Activated T-cell treated with anti-CD3 and anti-CD28 coated beads for 4 hours (primary cell): ENCODE measurements around the gene DOCK1.

Source experiments
- DNase-seq: peaks from one replicate; pipeline ENCODE4 v3.0.0-alpha.2; 2020

Gene DOCK1

DNA sequence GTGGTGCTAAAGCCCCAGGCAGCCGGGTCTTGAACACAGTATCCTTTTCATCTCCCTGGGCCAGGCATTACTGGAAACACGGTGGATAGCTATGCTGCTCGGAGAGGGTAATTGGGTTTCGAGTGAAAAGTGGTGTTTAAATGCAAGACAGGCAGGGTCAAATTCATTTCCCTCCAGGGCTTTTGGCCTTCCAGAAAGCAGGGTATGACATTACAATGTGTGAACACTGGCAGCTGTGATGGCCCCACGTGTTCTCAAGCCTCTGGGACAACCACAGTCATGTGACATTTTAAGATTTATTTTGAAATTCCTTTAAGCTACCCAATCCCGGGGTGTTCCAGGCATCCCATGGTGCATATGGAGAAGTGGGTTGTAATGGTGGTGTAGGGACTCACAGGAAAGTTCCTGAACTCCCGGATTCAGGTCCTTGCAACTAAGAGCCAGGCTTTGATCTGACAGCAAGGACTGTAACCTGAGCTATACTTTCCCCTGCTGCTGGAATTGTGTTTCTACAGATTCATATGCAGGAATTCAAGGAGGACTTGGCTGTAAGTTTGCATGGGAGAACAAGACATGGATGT, 244.4 kb downstream of the DOCK1 start:
- DNase-seq, result no peak

DNA sequence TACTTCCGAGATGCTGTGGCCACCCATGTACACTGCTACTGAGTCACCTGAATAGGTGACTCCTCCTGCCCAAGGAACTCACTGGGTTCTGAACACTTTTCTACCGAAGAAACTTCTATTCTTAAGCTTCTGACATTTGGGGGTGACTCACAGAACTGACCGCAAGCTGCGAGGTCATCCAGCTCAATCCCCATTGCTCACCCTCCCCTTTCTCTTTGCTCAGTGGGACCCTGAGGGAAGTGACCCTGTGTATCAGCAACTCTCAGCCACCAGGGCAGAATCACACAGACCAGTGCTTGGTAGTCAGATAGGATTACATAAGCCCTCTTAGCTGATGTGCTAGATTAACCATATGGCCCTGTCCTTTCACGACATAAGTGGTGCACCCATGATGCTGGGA, 244.9 kb downstream of the DOCK1 start:
- DNase-seq, result no peak

- no peak for DNase-seq
Measured at GRCh38 chr10:127151541-127151940, 246.3 kb downstream of the DOCK1 start.

GRCh38 chr10:127151981-127152699, 246.9 kb downstream of the DOCK1 start:
- DNase-seq, result no peak

DNA sequence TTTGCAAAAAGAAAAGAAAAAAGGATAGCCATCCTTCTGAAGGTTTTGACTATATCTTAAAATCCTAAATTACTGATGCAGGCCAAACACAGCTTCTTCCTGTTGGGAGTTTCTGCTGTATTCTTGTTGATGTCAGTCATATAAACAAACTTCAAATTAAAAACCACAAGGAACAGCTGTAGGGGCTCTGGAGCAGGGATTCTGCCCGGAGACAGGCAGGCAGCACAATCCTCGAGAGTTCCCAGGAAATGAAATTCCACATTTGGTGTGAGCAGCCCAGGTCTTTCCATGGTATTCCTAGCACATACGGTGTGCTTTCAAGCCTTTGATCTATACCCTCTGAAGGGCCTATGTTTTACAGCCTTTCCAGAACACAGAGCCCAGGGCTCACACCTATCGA, 248.0 kb downstream of the DOCK1 start:
- no peak for DNase-seq

DNA sequence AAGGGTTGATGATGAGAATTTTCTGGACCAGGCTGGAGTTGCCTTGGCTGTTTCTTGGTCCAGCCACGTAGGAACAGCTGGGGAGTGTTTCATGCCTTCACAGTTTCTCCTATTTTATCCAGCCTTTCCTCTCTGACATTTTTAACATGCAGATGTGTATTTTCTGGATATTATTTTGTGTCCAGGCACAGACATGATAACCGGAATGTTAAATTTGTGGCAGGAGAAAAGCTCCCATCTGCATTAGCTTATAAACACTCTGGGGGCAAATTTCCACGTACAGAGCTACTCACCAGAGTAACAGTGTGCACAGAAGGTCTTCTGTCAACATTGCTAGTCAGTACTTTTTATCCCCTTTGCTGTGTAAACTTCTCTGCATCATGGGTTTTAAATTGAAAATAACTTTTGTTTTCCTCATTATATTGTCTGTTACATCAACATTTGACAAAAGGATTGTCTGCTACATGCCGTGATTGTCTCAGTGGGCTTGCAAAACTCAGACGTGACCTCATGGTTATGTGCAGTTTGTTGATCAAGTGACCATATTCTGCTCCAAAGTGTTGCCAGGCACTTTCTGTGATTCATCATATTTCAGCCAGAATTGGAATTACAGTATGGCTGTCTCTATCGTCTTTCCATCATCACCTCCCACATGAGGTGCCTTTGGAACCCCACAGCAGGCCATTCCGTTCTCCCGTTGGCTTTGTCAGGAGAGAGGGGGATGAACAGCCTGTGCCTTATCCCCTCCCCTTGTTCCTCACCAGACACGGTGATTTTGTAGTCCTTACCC, 249.8 kb downstream of the DOCK1 start:
- no peak for DNase-seq

DNA sequence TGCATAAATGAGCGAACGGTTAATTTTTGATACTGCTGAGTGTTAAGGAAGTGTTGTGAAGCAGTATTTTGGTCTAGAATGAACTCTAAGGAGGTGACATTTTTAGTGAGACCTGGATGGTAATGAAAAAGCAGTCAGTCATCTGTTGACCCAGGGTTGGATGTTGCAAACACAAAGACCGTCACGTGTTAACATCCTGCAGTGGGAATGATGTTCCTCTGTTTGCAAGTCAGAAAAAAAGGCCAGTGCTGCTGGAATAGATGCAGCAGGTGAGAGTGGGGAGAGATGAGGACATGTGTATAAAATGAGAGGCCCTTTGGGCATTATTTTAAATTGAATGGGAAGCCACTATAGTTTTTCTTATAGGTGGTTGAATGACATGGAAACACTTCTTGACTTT, 251.9 kb downstream of the DOCK1 start:
- DNase-seq, result no peak

DNA sequence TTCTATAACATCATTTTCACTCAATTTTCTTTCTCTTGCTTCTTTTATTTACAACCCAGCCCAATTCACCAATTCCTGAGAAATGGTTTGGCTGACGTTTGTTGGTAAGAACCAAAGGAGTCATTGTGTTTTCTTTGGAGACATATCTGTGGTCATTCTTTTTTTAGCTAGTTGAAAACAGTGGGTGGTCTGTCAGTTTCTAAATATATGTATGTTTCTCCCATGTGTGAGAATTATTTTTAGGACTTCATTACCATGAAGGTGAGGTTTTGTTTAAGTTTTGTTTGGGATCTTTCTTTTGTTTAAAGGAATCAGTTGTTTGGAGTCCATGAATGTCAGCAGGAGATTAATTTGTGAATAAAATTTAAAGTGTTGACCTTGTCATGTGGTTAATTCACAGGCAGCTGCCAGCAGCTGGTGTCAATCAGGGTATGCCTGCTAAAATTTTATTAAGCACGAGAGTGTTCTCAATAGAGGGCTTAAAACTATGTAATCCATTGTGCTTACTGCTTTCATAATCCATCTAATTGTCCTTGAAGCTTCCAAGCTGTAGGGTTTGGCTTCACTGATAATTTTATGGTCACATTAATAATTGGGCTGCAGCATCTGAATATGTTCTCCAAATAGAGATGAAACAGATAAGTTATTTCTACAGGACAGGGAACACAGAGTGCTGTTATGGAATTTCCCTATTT, 252.4 kb downstream of the DOCK1 start:
- DNase-seq, result no peak

GRCh38 chr10:127158662-127159061, 253.4 kb downstream of the DOCK1 start:
- no peak for DNase-seq

GRCh38 chr10:127159648-127160245, 254.5 kb downstream of the DOCK1 start:
- no peak for DNase-seq

DNA sequence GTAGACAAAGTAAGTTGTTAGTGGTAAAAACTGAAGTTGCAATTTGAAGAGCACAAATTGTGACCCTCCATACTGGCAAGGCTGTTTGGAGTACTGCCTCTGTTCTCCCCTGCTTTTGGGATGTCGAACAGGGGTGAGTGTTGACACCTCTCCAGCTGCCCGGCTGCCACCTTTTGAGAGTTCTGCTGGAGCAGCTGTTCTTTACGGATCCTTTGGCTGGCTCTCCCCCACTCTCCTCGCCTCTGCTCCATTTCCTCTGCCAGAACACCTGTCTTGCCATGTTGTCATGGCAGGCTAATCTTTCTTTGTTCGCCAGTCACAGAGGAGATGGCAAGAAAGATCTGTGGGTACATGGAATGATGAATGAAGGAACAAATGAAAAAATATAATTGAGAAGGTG, 256.3 kb downstream of the DOCK1 start:
- DNase-seq, result no peak

DNA sequence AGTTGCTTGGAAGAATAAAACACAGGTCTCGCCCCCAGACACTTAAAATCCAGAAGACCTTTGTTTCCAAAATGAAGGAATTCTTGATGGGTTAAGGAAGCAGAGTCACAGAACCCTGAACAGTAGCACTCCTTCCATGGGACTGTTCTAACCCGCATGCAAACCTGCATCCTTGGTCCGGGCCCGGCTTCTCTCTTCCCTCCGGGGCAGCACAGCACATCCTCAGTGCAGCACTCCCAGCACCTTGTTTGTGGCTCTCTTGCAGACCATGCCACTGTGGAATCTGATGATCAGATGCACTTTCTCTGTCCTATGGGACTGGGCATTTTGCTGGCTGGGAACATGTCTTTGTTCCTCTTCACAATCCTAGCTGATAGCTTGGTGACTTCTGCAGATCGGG, 257.6 kb downstream of the DOCK1 start:
- no peak for DNase-seq

DNA sequence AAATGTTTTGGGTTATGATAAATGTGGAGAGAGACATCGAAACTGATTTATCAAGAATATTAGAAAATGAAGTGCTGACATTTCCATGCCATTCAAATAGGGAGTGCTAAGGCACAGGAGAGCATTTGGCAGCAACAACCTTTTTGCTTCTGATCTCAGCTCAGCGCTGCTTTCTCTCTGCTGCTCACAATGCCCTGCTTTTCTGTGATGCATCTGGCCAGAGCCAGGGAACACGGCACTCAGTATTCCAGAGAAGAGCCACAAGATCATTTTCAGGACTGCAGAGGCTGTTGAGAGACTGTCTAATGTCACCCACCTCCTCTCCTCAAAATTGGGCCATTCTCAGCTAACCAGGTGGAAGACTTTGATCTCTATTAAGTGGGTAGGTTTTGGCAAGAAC, 263.0 kb downstream of the DOCK1 start:
- no peak for DNase-seq

- no peak for DNase-seq
Measured at GRCh38 chr10:127174866-127175265, 269.6 kb downstream of the DOCK1 start.

DNA sequence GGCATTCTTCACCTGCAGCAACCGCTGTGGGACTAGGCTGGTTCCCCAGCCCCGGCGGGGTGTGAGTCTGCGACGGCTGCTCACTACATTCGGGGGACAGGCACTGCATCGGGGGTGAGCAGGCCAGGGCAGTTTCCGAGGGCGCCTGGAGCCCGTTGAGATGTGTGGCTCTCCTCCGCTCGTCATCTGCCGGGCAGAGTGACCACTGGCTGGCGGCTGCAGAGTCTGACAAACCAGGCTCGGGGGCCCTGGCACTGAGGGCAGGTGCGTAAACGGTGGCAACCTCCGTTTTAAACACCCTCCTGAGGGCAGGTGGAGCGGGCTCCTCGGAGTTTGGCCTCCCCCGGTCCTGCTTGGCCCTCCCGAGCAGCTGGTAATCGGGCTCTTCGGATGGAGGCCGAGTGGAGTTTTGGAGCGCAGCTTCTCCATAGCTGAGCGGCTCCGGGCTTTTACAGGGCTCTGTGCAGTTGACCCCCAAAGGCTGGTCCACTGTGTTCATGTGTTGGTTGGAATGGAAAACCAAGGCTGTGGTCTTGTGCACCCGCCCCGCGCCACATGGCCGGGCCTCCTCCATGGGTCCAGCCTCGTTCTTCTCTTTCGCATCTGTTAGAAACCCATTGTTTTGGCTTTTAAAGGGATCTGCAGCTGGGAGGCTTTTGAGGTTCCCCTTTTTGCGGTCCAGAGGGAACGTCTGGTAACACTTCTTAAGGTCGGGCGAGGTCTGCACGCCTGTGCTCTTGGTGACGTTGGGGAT, 270.3 kb downstream of the DOCK1 start:
- DNase-seq, result no peak

DNA sequence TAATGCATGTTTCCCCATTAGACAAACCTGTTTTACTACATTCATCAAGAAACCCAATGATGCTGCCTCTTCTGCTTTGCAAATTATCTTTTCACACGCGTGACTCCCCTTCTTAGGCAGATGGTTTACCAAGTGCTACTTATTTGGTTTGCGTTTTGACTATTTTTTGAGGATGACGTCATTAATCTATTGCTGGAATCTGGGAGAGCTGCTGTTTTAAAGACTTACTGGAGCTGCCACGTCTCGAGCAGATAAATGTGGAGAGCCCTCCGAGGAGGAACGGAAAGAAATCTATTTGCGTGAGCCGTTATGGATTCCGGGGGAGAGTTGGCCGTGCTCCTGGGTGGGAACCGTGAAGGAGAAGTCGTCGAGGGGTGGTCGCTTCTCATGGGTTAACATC, 271.4 kb downstream of the DOCK1 start:
- DNase-seq, result no peak

- no peak for DNase-seq
Measured at GRCh38 chr10:127179612-127180250, 274.5 kb downstream of the DOCK1 start.

- no peak for DNase-seq
Measured at GRCh38 chr10:127182161-127182560, 276.9 kb downstream of the DOCK1 start.

DNA sequence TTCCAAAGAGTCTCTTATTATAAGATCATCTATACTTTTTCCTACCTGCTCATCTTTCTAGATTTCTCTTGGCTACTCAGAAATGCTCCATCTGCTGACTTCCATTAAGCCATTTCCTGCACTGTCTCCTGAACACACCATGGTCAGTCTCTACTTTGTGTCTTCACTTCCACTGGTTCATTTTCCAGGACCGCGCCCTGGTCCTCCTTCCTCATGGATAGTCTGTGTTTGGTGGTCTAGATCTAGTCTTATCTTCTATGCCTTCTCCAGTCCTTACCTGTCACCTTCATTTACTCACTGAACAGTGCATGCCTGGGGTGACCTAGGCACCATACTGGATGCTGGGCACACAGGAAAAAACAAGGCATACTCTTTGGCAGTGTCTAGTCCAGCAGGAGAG, 279.4 kb downstream of the DOCK1 start:
- no peak for DNase-seq

- DNase-seq, result no peak
Measured at GRCh38 chr10:127186813-127187212, 281.6 kb downstream of the DOCK1 start.

- DNase-seq, result no peak
Measured at GRCh38 chr10:127189226-127189625, 284.0 kb downstream of the DOCK1 start.

- DNase-seq, result no peak
Measured at GRCh38 chr10:127190427-127190826, 285.2 kb downstream of the DOCK1 start.
